Heart left ventricle (tissue), 13 donors: ENCODE data around the gene SLC22A6.

Source experiments
- POLR2A ChIP-seq, 2 donors: fragments of 450-650 bp; IDR thresholded peaks; one replicate each; pipeline ENCODE4 v1.6.1; 2017; ENCODE audit warnings: antibody characterized with exemption in 2 of 2, mild to moderate bottlenecking in 2 of 2, moderate library complexity in 2 of 2
- TF ChIP-seq, protein P1 (sequence below), 12 donors: fragments of 200-600 bp; sonication (generic) in 4 of 12; IDR thresholded peaks; one replicate each; pipeline versions ENCODE4 v1.5.0 to v1.8.0; 2018 to 2022; ENCODE audit warnings: antibody characterized with exemption in 12 of 12, mild to moderate bottlenecking in 5 of 12
- donor health status: ischemic (EF 13 %, LVEDD 7.1; RV severe dilation, severe dysfunction).
- donor health status: DM: no; HTN: yes; CAD: no.
- donor health status: DM: no; HTN: no; CAD: no.
- donor health status: ischemic (EF 25% LVEDD 6.9; RV normal size, moderate dysfunction).
- donor health status: ischemic (EF 25% LVEDD 5.7; RV mildly dilated, moderate dysfunction).
- donor health status: ischemic (EF 35%, LVEDD 5.7; RV mildly dilated, moderate dysfunction).
- donor health status: nonischemic (EF 11% LVEDD 7.7; RV severe dilation, severe dysfunction).
- donor health status: DM: yes; HTN: yes; CAD: no.
- donor health status: PGD.
- donor health status: ischemic (EF 29% LVEDD 5.4; RV normal size, mild dysfunction).
- donor health status: nonischemic (EF 23%, LVEDD 6.1; RV moderate dilation, normal function).

GRCh38 chr11:62980133-62980760, 4.5 kb downstream of the SLC22A6 start:
- TF ChIP-seq, protein P1, sequence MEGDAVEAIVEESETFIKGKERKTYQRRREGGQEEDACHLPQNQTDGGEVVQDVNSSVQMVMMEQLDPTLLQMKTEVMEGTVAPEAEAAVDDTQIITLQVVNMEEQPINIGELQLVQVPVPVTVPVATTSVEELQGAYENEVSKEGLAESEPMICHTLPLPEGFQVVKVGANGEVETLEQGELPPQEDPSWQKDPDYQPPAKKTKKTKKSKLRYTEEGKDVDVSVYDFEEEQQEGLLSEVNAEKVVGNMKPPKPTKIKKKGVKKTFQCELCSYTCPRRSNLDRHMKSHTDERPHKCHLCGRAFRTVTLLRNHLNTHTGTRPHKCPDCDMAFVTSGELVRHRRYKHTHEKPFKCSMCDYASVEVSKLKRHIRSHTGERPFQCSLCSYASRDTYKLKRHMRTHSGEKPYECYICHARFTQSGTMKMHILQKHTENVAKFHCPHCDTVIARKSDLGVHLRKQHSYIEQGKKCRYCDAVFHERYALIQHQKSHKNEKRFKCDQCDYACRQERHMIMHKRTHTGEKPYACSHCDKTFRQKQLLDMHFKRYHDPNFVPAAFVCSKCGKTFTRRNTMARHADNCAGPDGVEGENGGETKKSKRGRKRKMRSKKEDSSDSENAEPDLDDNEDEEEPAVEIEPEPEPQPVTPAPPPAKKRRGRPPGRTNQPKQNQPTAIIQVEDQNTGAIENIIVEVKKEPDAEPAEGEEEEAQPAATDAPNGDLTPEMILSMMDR (IDR thresholded peaks at IDR 0.05) = no peak
- no peak for TF ChIP-seq POLR2A (IDR thresholded peaks at IDR 0.05)
